DOHH2 (cell line): ENCODE results near the gene WDR7.

Experiments
- EZH2phosphoT487 ChIP-seq: fragments of 200-600 bp; sonication (generic); IDR thresholded peaks from 2 replicates; pipeline ENCODE4 v1.6.1; 2017; ENCODE audit warnings: borderline replicate concordance, mild to moderate bottlenecking, antibody characterized with exemption, low read length, moderate library complexity, mixed read lengths
- TF ChIP-seq, protein P1 (sequence below): fragments of 200-600 bp; sonication (generic); IDR thresholded peaks from one replicate; pipeline ENCODE4 v1.5.1; 2014; ENCODE audit warnings: antibody characterized with exemption, mild to moderate bottlenecking, low read depth, low read length; ENCODE audit not compliant: poor library complexity, severe bottlenecking

- TF ChIP-seq, protein P1, sequence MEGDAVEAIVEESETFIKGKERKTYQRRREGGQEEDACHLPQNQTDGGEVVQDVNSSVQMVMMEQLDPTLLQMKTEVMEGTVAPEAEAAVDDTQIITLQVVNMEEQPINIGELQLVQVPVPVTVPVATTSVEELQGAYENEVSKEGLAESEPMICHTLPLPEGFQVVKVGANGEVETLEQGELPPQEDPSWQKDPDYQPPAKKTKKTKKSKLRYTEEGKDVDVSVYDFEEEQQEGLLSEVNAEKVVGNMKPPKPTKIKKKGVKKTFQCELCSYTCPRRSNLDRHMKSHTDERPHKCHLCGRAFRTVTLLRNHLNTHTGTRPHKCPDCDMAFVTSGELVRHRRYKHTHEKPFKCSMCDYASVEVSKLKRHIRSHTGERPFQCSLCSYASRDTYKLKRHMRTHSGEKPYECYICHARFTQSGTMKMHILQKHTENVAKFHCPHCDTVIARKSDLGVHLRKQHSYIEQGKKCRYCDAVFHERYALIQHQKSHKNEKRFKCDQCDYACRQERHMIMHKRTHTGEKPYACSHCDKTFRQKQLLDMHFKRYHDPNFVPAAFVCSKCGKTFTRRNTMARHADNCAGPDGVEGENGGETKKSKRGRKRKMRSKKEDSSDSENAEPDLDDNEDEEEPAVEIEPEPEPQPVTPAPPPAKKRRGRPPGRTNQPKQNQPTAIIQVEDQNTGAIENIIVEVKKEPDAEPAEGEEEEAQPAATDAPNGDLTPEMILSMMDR, result no peak
- no peak for TF ChIP-seq EZH2phosphoT487
These were observed 426.0 kb downstream of the WDR7 start for GRCh38 chr18:57077005-57077765.
